Uterus (tissue), 2 donors: ENCODE measurements around the gene STT3A.

Experiments
- POLR2A ChIP-seq, 2 donors: fragments of 450-650 bp; IDR thresholded peaks; one replicate each; pipeline ENCODE4 v1.6.1; 2016; ENCODE audit warnings: antibody characterized with exemption in 2 of 2, mild to moderate bottlenecking in 1 of 2, moderate library complexity in 1 of 2
- TF ChIP-seq, protein P1 (sequence below), 4 experiments: fragments of 200-600 bp in 2 of 4; fragments of 450-650 bp in 2 of 4; sonication (generic) in 2 of 4; IDR thresholded peaks; one replicate each; pipeline ENCODE4 v1.5.1; 2016 to 2019; ENCODE audit warnings: antibody characterized with exemption in 4 of 4, mild to moderate bottlenecking in 2 of 4, moderate library complexity in 1 of 4

DNA sequence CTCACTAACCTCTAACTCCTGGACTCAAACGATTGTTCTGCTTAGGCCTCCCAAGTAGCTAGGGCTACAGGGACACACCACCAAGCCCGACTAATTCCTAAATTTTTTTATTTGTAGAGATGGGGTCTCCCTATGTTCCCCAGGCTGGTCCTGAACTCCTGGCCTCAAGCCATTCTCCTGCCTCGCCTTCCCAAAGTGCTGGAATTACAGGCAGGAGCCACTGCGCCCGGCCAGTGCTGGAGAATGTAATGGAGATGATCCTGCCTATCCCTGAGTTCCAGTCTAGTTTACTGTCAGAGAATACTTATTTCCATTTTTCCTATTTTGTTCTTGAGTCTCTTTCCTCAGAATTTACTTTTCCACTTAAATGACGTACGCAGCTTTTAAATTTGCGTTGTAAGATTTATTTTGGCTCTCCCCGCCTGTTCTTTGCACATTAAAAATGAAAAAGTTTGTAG, 32.1 kb downstream of the STT3A start, which contains the start of gene CHEK1:
- TF ChIP-seq, protein P1, sequence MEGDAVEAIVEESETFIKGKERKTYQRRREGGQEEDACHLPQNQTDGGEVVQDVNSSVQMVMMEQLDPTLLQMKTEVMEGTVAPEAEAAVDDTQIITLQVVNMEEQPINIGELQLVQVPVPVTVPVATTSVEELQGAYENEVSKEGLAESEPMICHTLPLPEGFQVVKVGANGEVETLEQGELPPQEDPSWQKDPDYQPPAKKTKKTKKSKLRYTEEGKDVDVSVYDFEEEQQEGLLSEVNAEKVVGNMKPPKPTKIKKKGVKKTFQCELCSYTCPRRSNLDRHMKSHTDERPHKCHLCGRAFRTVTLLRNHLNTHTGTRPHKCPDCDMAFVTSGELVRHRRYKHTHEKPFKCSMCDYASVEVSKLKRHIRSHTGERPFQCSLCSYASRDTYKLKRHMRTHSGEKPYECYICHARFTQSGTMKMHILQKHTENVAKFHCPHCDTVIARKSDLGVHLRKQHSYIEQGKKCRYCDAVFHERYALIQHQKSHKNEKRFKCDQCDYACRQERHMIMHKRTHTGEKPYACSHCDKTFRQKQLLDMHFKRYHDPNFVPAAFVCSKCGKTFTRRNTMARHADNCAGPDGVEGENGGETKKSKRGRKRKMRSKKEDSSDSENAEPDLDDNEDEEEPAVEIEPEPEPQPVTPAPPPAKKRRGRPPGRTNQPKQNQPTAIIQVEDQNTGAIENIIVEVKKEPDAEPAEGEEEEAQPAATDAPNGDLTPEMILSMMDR (IDR thresholded peaks at IDR 0.05) = no peak
- TF ChIP-seq POLR2A (IDR thresholded peaks at IDR 0.05) = no peak
